Hippocampal formation (tissue), 2 donors: Measurements from ENCODE around the gene OR10A3.
A peak's percentile ranks its signal among the peaks of the same experiment; 100 is the strongest.

Experiments
- DNase-seq, 2 donors: peaks; one replicate each; lab custom pipeline; 2025; lab: John Stamatoyannopoulos, UW

The OR10A3 gene

GRCh38 chr11:7936615-7937014 is 4.9 kb downstream of the OR10A3 start:
- DNase-seq: no peak

- DNase-seq: no peak
Measured at GRCh38 chr11:7931168-7931567, 10.3 kb downstream of the OR10A3 start, which contains the start of gene OR10A6. Gene OR10A6, minus strand, starts transcription at chr11:7931268. Its CDS starts 2,606 bp downstream, at chr11:7928662.

DNA sequence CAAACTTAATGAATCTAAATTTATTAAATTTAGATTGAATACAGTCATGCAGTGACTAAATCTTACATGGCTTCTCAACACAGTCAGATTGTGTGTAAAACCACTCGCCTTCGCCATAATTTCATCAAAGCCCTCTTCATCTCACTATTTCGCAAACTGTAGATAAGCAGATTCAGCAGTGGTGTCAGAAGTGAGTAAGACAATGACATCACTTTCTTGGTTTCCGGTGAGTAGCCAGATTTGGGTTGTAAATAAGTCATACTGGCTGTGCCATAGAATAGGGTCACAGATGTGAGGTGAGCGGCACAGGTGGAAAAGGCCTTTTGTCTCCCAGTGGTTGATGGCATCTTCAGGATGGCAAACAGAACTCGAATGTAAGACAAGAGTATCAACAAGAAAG is 13.9 kb downstream of the OR10A3 start:
- DNase-seq: no peak

GRCh38 chr11:7924536-7924935 is 17.0 kb downstream of the OR10A3 start:
- no peak for DNase-seq

DNA sequence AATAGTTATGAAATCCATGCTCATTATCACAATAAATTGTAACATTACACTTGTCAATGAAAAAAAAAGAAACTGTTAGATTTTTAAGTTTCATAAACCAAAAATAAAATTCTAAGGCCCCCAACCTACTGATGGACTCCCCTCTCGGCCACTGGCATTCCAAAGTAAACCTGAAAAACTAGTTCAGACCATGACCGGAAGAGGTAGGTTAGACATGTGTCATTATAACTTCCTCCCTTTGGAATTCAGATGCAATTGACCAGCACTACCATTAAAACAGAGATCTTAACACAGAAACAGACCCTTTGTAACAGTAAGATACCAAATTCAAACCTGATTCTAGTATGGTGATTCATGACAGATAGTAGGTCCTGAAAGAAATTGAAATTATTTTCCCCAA is 23.4 kb downstream of the OR10A3 start:
- no peak for DNase-seq

- no peak for DNase-seq
Measured at GRCh38 chr11:7911011-7911410, 30.5 kb downstream of the OR10A3 start.

DNA sequence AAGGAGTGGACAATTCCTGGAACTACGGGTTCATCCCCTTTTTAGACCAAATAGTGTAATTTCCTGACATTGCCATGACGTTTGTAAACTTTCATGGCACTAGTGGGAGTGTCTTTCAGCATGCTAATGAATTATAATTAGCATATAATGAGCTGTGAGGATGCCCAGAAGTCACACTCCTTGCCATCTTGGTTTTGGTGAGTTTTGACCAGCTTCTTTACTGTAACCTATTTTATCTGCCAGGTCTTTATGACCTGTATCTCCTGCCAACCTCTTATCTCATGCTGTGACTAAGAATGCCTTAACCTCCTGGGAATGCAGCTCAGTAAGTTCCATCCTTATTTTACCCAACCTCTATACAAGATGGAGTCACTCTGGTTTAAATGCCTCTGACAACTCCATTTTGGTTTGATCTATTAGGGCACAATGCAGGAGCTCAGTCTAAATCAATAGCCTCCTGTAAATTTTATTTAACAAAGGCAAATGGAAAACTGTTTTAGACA is 31.2 kb downstream of the OR10A3 start:
- no peak for DNase-seq

GRCh38 chr11:7909585-7910285 is 31.8 kb downstream of the OR10A3 start:
- no peak for DNase-seq

DNA sequence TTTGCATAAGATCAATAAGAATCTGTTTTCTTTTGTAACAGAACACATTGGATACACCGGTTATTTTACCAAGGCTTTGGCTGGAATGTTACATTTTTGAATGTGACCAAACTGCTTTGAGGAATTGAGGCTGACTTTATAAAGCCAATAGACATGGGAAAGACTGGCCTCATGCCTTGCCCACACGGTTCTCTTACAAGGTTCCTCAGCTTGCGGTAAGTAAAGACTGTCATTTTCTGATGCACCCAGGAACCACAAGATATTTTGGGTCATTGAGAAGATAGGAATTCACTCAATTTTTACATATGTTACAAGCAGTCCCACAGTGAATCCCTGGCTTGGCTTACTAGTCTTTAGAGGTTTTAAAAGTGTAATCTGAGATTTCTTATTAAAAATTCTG is 34.4 kb downstream of the OR10A3 start:
- DNase-seq: no peak

DNA sequence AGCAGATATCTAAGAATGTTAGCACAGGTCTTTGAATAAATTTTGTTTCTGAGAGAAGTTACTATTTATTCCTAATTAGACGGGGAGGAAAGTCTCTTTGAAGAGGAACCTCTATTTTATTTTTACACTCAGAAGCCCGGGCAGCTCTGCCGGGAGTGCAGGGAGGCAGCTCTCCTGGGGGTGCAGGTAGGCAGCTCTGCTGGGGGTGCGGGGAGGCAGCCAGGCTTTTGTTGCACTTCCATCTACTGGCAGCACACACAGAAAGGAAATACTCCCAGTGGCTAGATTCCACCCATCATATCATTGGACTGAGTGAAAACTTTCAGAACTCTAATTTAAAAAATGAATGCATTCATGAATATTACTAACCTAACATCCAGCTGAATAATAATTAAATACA is 35.0 kb downstream of the OR10A3 start:
- DNase-seq: no peak

- DNase-seq: no peak
Measured at GRCh38 chr11:7905961-7906429, 35.5 kb downstream of the OR10A3 start.

DNA sequence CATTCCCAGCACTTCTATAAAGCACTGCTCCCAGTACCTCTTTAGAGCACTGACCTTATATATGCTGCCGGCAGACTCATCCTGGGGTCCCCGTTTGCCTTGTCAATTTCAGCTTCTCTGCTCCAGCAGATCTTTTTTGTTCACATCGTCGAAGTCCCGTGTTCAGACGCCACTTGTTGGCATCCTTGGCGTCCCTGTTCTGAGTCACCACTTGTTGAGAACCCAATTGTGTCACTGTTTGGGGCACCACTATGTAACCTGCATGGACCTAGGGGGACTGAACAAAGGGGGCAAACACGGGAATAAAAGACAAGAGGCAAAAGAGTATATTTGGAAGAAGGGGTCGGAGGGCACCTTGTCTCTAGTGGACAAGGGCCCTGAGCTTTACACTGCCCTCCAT is 36.0 kb downstream of the OR10A3 start:
- DNase-seq: no peak

DNA sequence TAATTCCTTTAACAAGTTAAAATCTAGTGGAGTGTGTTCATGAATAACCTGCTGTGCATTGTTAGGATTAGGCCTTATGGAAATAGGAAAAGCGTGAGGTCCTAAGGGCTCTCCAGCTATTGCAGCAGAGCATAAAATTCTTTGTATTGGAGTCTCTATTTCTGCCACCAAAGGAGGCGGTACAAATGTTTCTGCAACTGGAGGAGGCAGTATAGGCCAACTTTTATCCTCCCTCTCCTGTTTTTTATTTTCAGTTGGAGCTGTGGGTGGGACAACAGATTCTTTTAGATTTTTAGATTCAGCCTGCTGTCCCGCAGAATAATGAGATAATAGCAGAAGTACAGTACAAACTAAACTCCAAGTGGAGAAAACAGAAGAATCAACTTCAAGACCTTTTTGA is 36.6 kb downstream of the OR10A3 start:
- no peak for DNase-seq

- DNase-seq: no peak
Measured at GRCh38 chr11:7903940-7904339, 37.6 kb downstream of the OR10A3 start.

GRCh38 chr11:7901319-7901854 is 40.1 kb downstream of the OR10A3 start:
- no peak for DNase-seq

GRCh38 chr11:7900686-7901085 is 40.8 kb downstream of the OR10A3 start:
- DNase-seq: no peak

DNA sequence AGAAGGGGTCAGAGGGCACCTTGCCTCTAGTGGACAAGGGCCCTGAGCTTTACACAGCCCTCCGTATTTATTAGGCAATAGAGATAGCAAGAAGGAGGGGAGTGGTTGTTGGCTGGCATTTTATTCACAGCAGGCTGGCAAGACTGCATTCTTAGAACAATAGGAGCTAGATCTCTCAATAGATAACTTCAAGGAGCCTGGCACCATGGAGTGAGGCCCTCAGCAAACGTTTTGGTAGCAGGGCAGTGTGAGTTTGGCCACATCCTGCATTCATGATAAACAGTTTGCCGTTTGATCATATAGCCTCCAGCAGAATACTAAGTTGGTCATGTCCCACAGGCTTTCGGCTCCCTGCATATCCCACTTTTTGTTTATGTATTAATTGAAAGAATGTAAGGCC is 42.1 kb downstream of the OR10A3 start:
- DNase-seq: no peak

GRCh38 chr11:7898666-7899283 is 42.7 kb downstream of the OR10A3 start:
- DNase-seq: no peak

GRCh38 chr11:7896009-7896785 is 45.3 kb downstream of the OR10A3 start:
- no peak for DNase-seq

GRCh38 chr11:7894251-7894650 is 47.3 kb downstream of the OR10A3 start:
- DNase-seq: no peak

DNA sequence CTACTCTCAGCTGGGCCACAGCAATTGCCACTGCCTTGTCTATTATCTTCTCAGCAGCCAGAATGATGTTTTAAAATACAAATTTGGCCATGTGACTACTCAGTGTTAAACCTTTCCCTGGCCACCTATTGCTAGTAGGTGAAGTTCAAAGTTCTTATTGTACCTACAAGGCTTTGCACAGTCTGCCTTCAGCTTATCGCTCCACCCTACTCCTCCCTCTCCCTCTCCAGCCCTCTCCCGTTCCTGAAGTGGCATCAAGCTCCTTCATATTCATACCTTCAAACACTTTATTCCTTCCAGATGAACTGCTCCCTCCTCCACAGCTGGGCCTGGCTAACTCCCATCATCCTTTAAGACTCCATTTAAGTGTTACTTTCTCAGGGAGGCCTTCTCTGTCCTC is 47.7 kb downstream of the OR10A3 start:
- DNase-seq: no peak

GRCh38 chr11:7892840-7893254 is 48.7 kb downstream of the OR10A3 start:
- DNase-seq: peak in 1 of 2 donors; percentile 72
